Measurements from ENCODE around the gene RFX5. TPM values are rescaled to one million over a fixed set of nuclear protein-coding genes. Genes with fewer than 3 reads are reported as not detected.

RFX5 gene
- total and polyA plus RNA-seq, 9 of the 15 experiments (the other 6 are each of a cell fraction or from before 2014, with no cell fraction given): 3.8 to 48.2 (median 32.2) TPM

- TF ChIP-seq ZNF384 (IDR thresholded peaks at IDR 0.05; ENCODE audit: low read depth, low read length) (peak; percentile 20; the same call in 1 of the 2 replicates), ARNT (IDR thresholded peaks at IDR 0.05) (0 out of 4 replicates have a peak, but pooled peaks of 1 of the 2 experiments have one; percentile 52), FOXK2 (conservative IDR thresholded peaks at IDR 0.05 in 1 of 2, IDR thresholded peaks at IDR 0.05 in 1 of 2; ENCODE audit: low read depth in 2 of 2) (0 out of 4 replicates have a peak, but pooled peaks of 1 of the 2 experiments have one; percentile 28), EGR1 (conservative IDR thresholded peaks at IDR 0.05) (no peak), TRIM24 (IDR thresholded peaks at IDR 0.05) (no peak), HDAC8 (tag; IDR thresholded peaks at IDR 0.05) (no peak), NUFIP1 (IDR thresholded peaks at IDR 0.05; ENCODE audit: partially characterized antibody) (no peak), OTX1 (CRISPR knock-in tag; IDR thresholded peaks at IDR 0.05) (0 out of 2 replicates have a peak, but pooled peaks have one; percentile 6), ARID2 (IDR thresholded peaks at IDR 0.05) (peak; percentile 78; the same call in 1 of the 2 replicates), ZNF407 (IDR thresholded peaks at IDR 0.05; ENCODE audit: low read depth) (no peak), NFYB (IDR thresholded peaks at IDR 0.05; ENCODE audit: extremely low read depth, insufficient read length) (peak; percentile 61)
- TF ChIP-seq, protein P1, sequence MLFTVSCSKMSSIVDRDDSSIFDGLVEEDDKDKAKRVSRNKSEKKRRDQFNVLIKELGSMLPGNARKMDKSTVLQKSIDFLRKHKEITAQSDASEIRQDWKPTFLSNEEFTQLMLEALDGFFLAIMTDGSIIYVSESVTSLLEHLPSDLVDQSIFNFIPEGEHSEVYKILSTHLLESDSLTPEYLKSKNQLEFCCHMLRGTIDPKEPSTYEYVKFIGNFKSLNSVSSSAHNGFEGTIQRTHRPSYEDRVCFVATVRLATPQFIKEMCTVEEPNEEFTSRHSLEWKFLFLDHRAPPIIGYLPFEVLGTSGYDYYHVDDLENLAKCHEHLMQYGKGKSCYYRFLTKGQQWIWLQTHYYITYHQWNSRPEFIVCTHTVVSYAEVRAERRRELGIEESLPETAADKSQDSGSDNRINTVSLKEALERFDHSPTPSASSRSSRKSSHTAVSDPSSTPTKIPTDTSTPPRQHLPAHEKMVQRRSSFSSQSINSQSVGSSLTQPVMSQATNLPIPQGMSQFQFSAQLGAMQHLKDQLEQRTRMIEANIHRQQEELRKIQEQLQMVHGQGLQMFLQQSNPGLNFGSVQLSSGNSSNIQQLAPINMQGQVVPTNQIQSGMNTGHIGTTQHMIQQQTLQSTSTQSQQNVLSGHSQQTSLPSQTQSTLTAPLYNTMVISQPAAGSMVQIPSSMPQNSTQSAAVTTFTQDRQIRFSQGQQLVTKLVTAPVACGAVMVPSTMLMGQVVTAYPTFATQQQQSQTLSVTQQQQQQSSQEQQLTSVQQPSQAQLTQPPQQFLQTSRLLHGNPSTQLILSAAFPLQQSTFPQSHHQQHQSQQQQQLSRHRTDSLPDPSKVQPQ (CRISPR knock-in tag; IDR thresholded peaks at IDR 0.05; ENCODE audit: borderline replicate concordance): no peak
- TF ChIP-seq, protein P2, sequence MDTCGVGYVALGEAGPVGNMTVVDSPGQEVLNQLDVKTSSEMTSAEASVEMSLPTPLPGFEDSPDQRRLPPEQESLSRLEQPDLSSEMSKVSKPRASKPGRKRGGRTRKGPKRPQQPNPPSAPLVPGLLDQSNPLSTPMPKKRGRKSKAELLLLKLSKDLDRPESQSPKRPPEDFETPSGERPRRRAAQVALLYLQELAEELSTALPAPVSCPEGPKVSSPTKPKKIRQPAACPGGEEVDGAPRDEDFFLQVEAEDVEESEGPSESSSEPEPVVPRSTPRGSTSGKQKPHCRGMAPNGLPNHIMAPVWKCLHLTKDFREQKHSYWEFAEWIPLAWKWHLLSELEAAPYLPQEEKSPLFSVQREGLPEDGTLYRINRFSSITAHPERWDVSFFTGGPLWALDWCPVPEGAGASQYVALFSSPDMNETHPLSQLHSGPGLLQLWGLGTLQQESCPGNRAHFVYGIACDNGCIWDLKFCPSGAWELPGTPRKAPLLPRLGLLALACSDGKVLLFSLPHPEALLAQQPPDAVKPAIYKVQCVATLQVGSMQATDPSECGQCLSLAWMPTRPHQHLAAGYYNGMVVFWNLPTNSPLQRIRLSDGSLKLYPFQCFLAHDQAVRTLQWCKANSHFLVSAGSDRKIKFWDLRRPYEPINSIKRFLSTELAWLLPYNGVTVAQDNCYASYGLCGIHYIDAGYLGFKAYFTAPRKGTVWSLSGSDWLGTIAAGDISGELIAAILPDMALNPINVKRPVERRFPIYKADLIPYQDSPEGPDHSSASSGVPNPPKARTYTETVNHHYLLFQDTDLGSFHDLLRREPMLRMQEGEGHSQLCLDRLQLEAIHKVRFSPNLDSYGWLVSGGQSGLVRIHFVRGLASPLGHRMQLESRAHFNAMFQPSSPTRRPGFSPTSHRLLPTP (IDR thresholded peaks at IDR 0.05; ENCODE audit: borderline replicate concordance, extremely low read depth, insufficient read length): no peak
Observed at GRCh38 chr1:151340870-151341754, 5.9 kb downstream of the RFX5 start (continued).

All from K562 (cell line).